Fibroblast of skin of back (primary cell): ENCODE measurements around the gene BRPF1.

ENCODE experiments used
- DNase-seq: peaks from one replicate; pipeline ENCODE4 v3.0.0-alpha.2; 2013

Gene BRPF1

GRCh38 chr3:9792405-9793160 lies 61.0 kb downstream of the BRPF1 start, which contains the start of the genes ARPC4 and TADA3:
TSS of gene ARPC4 (plus strand) at chr3:9793082. CDS start at chr3:9793122, 40 bp downstream.
TSS of gene TADA3 (minus strand) at chr3:9792473. CDS start at chr3:9791466, 1,007 bp downstream.
- DNase-seq: peak; percentile 96

- DNase-seq: peak; percentile 56
Observed at GRCh38 chr3:9793161-9793781, 61.7 kb downstream of the BRPF1 start.

GRCh38 chr3:9794400-9794799 lies 62.9 kb downstream of the BRPF1 start:
- DNase-seq: no peak

- no peak for DNase-seq
Observed at GRCh38 chr3:9795207-9795606, 63.7 kb downstream of the BRPF1 start.

- DNase-seq: no peak
Observed at GRCh38 chr3:9797196-9797945, 65.8 kb downstream of the BRPF1 start.
